GM12892 (cell line): ENCODE results near the gene OPCML.

Experiments
- POLR2A ChIP-seq: IDR thresholded peaks from 2 replicates; pipeline ENCODE4 v1.6.1; 2011; ENCODE audit warnings: low read depth, low read length, control low read depth
- POLR2AphosphoS5 ChIP-seq: IDR thresholded peaks from 2 replicates; pipeline ENCODE4 v1.6.1; 2011; ENCODE audit warnings: low read depth, low read length, control low read depth

GRCh38 chr11:133253570-133253969 is 278.7 kb downstream of the OPCML start:
- TF ChIP-seq POLR2AphosphoS5 = no peak
- no peak for TF ChIP-seq POLR2A
